ENCODE results near the gene ZNF497. TPM values are rescaled to one million over a fixed set of nuclear protein-coding genes. Genes with fewer than 3 reads are reported as not detected.

The ZNF497 gene
- total RNA-seq, 1 experiment from 2014 or later = 2.4 TPM

- Histone ChIP-seq H3K23me2 (ENCODE audit: insufficient read length, low read depth, low read length, poor library complexity, severe bottlenecking) (no peaks in the 10 kb centered on the region), H3K27ac (ENCODE audit: insufficient read length, low read depth, low read length) (no peak overlapping the region), H2BK15ac (ENCODE audit: low read depth, low read length) (no peak overlapping the region), H4K91ac (ENCODE audit: insufficient read length, low read depth, low read length) (no peak overlapping the region), H2BK12ac (ENCODE audit: insufficient read length, low read depth, low read length) (no peak overlapping the region), H3K56ac (ENCODE audit: insufficient read length, low read depth, low read length) (no peak overlapping the region), H4K5ac (ENCODE audit: insufficient read length, low read depth, low read length) (no peak overlapping the region), H4K20me1 (ENCODE audit: control insufficient read depth, insufficient read depth, insufficient read length) (no peaks in the 10 kb centered on the region), H3K9ac (ENCODE audit: extremely low read depth, insufficient read length, low read length) (no peak overlapping the region), H3K79me1 (ENCODE audit: insufficient read depth, low read depth, low read length, poor library complexity, severe bottlenecking) (no peaks in the 10 kb centered on the region), H2AFZ (ENCODE audit: low read length) (no peak overlapping the region), H2BK20ac (ENCODE audit: low read depth, low read length, poor library complexity, severe bottlenecking) (no peak overlapping the region), H3K79me2 (ENCODE audit: insufficient read depth, low read length) (no peaks in the 10 kb centered on the region), H2AK5ac (ENCODE audit: insufficient read length, low read length) (no peak overlapping the region), H3K23ac (ENCODE audit: insufficient read length, low read depth, low read length) (no peak overlapping the region), H3K18ac (ENCODE audit: insufficient read length, low read depth, low read length) (no peak overlapping the region), H3K27me3 (ENCODE audit: insufficient read depth, low read length) (no peaks in the 10 kb centered on the region), H3K4me2 (ENCODE audit: insufficient read depth, insufficient read length, low read length) (no peak overlapping the region), H3K9me3 (ENCODE audit: control insufficient read depth, low read depth, low read length) (no peaks in the 10 kb centered on the region), H2BK5ac (ENCODE audit: insufficient read length, low read length) (no peak overlapping the region), H3K14ac (ENCODE audit: insufficient read depth, low read length) (no peak overlapping the region), H3K4ac (ENCODE audit: low read depth, low read length) (no peak overlapping the region), H3K4me1 (ENCODE audit: insufficient read depth, low read length) (no peaks in the 10 kb centered on the region), H2BK120ac (ENCODE audit: low read depth, low read length, poor library complexity, severe bottlenecking) (no peak overlapping the region), H4K8ac (replicated peaks; ENCODE audit: insufficient read length, low read depth, low read length) (no peak overlapping the region), H3T11ph (ENCODE audit: low read length) (no peak overlapping the region)
- Mint-ChIP-seq H3K9me3 (no peaks in the 10 kb centered on the region), H3K27me3 (ENCODE audit: low read depth) (no peaks in the 10 kb centered on the region), H3K27ac (no peak overlapping the region), H3K4me1 (no peaks in the 10 kb centered on the region), H3K4me3 (no peak overlapping the region), H3K36me3 (ENCODE audit: insufficient read depth in 1 of 3, low read depth in 3 of 3) (peaks cover 0 to 5% (median 0%) of the 10 kb centered on the region in 3 experiments; a peak in 2 of 7 replicates)
- no CpG with 5 or more reads among the region's 68 CpGs for WGBS (ENCODE audit: extremely low coverage, insufficient read length, low lambda C conversion rate)
- peak; percentile 31 for DNase-seq
- TF ChIP-seq CTCF (conservative IDR thresholded peaks at IDR 0.05) = no peak
These were observed 6.2 kb upstream of the ZNF497 start for GRCh38 chr19:58368561-58369360.
